Type B pancreatic cell (in vitro differentiated cells): ENCODE data around the gene MCC. TPM values are rescaled to one million over a fixed set of nuclear protein-coding genes. Genes with fewer than 3 reads are reported as not detected.

Source experiments
- DNase-seq: peaks from one replicate; pipeline ENCODE4 v3.0.0; 2021; ENCODE audit warnings: mixed read lengths; ENCODE audit not compliant: unreplicated experiment; ENCODE audit errors: extremely low spot score
- H3K27ac Mint-ChIP-seq: 2 replicates; pipeline ENCODE4 v1.8.0; 2021; ENCODE audit warnings: mild to moderate bottlenecking, mixed read lengths
- H3K27me3 Mint-ChIP-seq: 2 replicates; pipeline ENCODE4 v1.8.0; 2021; ENCODE audit warnings: mixed read lengths
- H3K36me3 Mint-ChIP-seq: 2 replicates; pipeline ENCODE4 v1.8.0; 2021; ENCODE audit warnings: mixed read lengths
- H3K4me1 Mint-ChIP-seq: one replicate; pipeline ENCODE4 v1.8.0; 2021; ENCODE audit warnings: mixed read lengths; ENCODE audit not compliant: unreplicated experiment
- H3K4me3 Mint-ChIP-seq: 2 replicates; pipeline ENCODE4 v1.8.0; 2021; ENCODE audit warnings: mild to moderate bottlenecking, mixed read lengths
- H3K9me3 Mint-ChIP-seq: 2 replicates; pipeline ENCODE4 v1.8.0; 2021; ENCODE audit warnings: mixed read lengths
- CTCF ChIP-seq: fragments of 200-600 bp; sonication (generic); conservative IDR thresholded peaks from 2 replicates; pipeline ENCODE4 v1.5.0; 2021; ENCODE audit warnings: antibody characterized with exemption, mild to moderate bottlenecking
- total RNA-seq: library from RNA; stranded (reverse); gene quantifications from 2 replicates; pipeline ENCODE4 v1.2.1, GENCODE V29; 2021; ENCODE audit warnings: low replicate concordance

The MCC gene
- total RNA-seq, 1 donor from 2014 or later = 24.0 TPM

- Mint-ChIP-seq H3K9me3 (no peaks in the 10 kb centered on the region), H3K4me1 (no peaks in the 10 kb centered on the region)
Observed at GRCh38 chr5:113340537-113340936, 147.7 kb downstream of the MCC start.

GRCh38 chr5:113338628-113339027 lies 149.6 kb downstream of the MCC start:
- Mint-ChIP-seq H3K36me3 (no peaks in the 10 kb centered on the region), H3K4me1 (no peaks in the 10 kb centered on the region), H3K27ac (no peak overlapping the region), H3K4me3 (no peak overlapping the region), H3K9me3 (no peaks in the 10 kb centered on the region), H3K27me3 (no peaks in the 10 kb centered on the region)
- no peak for DNase-seq
- no peak for TF ChIP-seq CTCF

More at GRCh38 chr5:113340537-113340936, 147.7 kb downstream of the MCC start:
- Mint-ChIP-seq H3K4me3 (no peak overlapping the region), H3K27ac (no peak overlapping the region), H3K36me3 (no peaks in the 10 kb centered on the region), H3K27me3 (no peaks in the 10 kb centered on the region)
- DNase-seq = no peak
- peak; percentile 35 for TF ChIP-seq CTCF

- Mint-ChIP-seq H3K36me3 (no peaks in the 10 kb centered on the region), H3K4me1 (no peaks in the 10 kb centered on the region), H3K4me3 (no peak overlapping the region), H3K27me3 (no peaks in the 10 kb centered on the region), H3K27ac (no peak overlapping the region), H3K9me3 (no peaks in the 10 kb centered on the region)
- no peak for DNase-seq
- no peak for TF ChIP-seq CTCF
Observed at GRCh38 chr5:113337515-113338415, 150.5 kb downstream of the MCC start.

- Mint-ChIP-seq H3K36me3 (no peaks in the 10 kb centered on the region), H3K4me3 (no peak overlapping the region), H3K27ac (no peak overlapping the region), H3K9me3 (no peaks in the 10 kb centered on the region), H3K27me3 (no peaks in the 10 kb centered on the region), H3K4me1 (no peaks in the 10 kb centered on the region)
- peak; percentile 48 for TF ChIP-seq CTCF
- DNase-seq = no peak
Observed at GRCh38 chr5:113336975-113337374, 151.3 kb downstream of the MCC start.

- Mint-ChIP-seq H3K36me3 (no peaks in the 10 kb centered on the region), H3K27me3 (no peaks in the 10 kb centered on the region), H3K27ac (no peak overlapping the region), H3K4me3 (no peak overlapping the region), H3K4me1 (peaks cover 7% of the 10 kb centered on the region), H3K9me3 (no peaks in the 10 kb centered on the region)
- DNase-seq = no peak
- no peak for TF ChIP-seq CTCF
Observed at GRCh38 chr5:113333411-113333810, 154.8 kb downstream of the MCC start.
